NCI-H526 treated with DMSO at 0.1 percent for 48 hours (cell line): Measurements from ENCODE around the gene PPP4R4.
A peak's percentile ranks its signal among the peaks of the same experiment; 100 is the strongest.

ENCODE experiments used
- DNase-seq: peaks from one replicate; lab custom pipeline; 2025; lab: John Stamatoyannopoulos, UW

Gene PPP4R4

DNA sequence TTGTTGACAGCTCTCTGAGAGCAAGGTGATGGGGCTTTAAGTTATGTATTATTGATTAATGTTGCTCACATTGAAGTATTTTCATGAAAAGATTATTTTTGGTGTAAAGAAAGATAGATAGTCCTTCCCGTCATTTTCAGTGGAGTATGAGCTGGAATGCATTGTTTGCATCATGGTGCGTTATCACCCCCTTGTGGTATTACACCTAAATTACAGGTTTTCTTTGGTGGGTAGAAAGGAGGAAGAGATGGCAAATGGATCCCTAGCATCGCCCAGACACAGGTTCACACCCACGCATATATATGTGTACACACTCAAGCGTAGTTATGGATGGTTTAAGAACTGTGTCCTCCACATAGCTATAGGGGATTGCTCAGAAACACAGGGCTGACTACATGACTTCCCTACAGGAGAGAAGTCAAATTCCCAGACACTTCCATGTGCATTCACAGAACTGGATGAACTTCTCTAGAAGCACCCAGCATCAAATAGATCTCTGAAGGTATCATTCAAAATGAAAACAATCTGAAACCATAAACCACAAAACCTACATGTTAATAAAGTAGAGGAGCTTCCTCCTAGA, 133.4 kb downstream of the PPP4R4 start:
- DNase-seq, result peak; percentile 44

DNA sequence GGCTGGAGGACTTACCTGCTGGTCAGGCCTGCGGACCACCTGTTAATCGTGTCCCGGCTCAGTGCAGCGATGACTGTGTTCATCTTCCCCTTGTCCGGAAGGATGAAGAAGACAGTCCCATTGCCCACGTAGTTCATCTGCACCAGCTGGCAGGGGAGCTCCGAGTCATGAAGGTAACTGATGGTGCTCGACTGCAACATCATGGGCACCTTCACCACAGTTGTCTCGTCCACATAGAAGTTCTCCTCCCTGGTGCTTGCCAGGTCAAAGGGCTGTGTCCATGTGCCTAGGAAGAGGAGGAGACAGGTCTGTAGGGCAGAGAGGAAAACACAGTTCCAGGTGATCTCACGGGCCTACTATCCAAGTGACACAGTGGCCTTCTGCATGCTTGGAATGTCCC, 135.6 kb downstream of the PPP4R4 start:
- no peak for DNase-seq

DNA sequence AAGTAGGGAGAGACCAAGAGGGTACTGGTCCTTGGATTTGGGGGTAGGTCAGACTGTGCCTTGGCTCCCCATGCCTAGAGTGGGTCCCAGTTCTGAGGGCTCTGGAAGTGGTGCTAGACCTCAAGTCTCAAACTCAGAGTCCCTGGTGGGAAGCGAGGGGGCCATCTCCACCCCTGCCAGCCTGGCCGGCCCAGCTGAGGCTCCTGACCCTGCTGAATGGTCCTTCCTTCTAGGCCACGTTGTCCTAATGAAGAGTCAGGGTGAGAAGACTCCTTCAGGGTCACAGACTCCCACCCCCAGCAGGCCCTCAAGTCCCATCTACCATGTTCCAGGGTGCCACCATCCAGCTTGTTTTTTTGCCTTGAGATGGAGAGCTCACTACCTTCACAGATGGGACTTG, 136.1 kb downstream of the PPP4R4 start:
- DNase-seq, result no peak

DNA sequence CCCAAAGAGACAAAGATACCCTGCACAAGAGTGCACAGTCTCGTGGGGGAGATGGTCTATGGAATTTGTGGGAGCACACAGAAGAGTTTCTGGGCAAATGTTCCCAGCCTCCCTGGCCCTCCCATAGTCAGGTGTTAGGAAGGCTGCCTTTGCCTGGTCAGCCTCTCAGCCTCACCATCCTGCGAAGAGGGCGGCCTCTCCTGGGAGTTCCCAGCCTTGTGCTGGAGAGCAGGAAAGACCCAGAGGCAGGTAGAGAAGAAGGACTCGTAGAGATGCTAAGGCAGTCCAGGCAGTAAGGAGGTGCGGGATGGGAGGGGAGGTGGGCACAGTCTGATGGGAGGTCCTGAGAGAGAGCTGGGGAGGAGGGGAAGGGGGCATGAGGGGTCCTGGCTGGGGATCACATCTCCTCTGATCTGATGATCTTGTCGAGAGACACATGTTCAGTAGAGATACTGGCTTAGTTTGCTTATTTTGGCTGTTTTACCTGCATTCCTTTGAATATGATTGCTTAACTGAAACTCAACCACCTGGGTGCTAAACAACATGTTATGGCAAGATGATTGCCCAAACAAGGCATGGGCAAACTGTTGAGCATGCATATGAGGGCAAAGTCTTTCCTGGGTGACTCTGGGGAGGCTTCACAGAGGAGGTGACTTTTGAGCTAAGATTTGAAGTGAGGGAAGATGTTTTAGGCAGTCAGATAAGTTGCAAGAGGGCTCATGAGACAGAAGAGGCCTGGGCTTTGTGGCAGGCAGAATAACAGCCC, 138.5 kb downstream of the PPP4R4 start:
- DNase-seq, result no peak

DNA sequence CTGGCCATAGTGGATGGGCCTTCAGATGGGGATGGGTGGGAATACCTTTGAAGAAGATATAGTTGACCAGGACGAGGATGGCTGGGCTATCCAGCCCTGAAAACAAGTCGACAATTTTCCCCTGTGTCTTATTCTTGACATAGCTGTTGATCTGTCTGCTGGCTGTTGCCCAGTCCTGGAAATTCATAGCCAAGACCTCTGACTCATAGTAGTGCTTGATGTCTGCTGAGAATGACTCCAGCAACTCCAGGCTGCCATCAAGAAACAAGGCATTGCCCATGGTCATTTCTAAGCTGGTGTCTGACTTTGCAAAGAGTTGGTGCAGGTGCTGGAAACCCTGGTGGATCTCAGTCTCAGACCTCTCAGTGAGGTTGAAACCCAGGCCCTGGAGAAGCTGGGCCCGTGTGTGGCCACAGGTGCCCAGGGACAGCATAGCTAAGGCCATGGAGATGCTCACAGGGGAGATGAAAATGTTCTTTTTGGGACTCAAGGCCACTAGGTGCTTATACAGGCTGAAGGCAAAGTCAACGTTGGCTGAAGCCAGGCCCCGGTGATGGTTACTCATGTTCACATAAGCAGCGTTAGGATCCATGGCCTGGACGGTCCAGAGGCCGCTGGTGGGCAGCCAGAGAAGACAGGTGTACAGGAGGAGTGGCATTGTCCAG, 140.0 kb downstream of the PPP4R4 start:
- no peak for DNase-seq

DNA sequence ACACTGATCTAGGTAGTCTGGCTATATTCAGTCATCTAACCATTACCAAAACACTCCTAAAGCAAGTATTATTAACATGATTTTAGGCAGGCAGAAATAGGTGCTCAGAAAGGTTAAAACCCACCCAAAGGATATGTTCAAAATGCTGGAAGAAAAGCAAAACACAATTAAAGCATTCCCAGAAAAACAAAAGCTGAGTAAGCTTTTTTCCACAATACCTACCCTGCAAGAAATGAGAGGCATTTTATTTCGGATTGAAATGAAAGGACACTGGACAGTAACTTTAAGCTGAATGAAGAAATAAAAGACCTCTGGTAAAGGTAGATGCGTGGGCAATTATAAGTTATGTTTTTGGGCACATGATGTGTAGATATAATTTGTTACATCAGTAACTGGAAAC, 140.8 kb downstream of the PPP4R4 start:
- DNase-seq, result no peak

DNA sequence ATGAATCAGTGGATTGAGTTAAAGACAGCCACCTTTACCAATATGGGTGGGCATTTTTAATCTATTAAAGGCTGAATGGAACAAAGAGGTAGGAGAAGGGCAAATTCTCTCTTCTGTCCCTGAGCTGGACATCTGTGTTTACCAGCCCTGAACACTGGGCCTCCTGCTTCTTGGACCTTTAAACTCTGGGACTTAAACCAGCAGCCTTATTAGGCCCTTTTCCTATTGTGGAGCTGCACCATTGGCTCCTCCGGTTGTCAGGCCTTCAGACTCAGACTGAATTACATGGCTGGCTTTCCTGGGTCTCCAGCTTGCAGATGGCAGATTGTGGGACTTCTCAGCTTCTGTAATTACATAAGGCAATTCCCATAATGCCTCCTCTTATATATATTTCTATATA, 142.6 kb downstream of the PPP4R4 start:
- no peak for DNase-seq

DNA sequence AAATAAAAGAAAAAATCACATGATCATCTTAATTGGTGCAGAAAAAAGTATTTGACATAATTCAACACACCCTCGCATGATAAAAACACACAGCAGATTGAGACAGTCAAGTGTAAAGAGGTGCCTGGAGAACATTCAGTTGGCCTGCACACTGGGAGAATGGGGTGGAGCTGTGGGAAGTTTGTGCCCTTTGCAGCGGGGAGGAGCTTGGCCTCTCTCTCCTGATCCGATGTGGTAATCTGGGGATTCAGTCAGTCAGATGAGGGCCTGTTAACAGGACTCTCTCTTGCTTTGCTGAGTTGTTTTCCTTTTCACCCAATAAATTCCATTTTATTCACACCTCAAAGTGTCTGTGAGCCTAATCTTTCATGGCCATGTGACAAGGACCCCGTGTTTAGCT, 143.1 kb downstream of the PPP4R4 start:
- no peak for DNase-seq

DNA sequence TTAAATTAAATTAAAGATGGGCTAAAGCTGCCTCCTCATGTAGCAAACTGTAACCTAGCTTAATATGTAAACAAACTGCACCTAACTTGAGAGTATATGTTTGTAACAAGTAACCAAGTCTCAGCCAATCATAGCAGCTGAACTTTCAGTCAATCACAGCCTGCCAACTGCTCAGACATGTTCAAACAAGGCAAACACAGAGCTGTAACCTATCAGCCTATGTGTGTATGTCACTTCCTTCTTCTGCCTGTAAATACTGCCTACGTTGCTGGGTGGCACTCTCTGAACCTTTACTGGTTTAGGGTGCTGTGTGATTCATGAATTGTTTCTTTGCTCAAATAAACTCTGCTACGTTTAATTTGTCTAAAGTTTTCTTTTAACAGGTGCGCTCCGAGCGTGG, 146.1 kb downstream of the PPP4R4 start:
- no peak for DNase-seq

DNA sequence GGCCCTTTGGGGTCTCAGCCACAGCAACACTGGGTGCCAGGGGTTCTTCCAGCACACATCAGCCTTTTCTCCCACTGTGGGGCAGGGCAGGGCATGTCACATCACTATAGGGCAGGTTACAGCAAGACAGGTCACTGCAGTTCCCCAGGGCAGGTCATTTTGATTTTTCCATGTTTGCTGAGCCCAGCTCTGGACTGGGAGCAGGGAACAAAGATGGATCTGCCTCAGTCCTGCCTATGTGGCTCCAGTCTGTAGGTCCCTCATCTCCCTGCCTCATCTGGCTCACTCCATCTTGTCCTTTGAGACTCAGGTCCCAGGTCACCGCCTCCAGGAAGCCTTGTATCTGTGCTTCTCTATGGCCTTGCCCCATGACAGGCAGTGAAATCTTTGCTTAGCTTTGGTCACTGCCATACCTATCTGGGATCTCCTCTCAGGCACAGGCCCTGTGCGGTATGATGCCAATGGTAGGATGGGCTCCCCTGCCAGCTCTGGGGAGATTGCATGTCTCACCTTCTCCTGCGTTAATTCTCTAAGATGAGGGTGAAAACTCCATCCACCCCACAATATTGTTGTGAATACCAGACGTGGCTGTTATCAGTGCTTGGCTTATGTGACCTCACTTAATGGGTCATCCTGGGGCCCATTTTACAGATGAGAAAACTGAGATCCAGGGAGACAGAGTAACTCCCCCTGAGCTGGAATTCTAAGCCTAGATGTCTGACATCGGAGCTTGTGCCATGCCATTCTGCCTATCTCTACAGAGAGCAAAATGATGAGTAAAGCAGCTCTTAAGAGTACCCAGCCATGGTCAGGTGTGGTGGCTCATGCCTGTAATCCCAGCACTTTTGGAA, 147.5 kb downstream of the PPP4R4 start:
- no peak for DNase-seq

DNA sequence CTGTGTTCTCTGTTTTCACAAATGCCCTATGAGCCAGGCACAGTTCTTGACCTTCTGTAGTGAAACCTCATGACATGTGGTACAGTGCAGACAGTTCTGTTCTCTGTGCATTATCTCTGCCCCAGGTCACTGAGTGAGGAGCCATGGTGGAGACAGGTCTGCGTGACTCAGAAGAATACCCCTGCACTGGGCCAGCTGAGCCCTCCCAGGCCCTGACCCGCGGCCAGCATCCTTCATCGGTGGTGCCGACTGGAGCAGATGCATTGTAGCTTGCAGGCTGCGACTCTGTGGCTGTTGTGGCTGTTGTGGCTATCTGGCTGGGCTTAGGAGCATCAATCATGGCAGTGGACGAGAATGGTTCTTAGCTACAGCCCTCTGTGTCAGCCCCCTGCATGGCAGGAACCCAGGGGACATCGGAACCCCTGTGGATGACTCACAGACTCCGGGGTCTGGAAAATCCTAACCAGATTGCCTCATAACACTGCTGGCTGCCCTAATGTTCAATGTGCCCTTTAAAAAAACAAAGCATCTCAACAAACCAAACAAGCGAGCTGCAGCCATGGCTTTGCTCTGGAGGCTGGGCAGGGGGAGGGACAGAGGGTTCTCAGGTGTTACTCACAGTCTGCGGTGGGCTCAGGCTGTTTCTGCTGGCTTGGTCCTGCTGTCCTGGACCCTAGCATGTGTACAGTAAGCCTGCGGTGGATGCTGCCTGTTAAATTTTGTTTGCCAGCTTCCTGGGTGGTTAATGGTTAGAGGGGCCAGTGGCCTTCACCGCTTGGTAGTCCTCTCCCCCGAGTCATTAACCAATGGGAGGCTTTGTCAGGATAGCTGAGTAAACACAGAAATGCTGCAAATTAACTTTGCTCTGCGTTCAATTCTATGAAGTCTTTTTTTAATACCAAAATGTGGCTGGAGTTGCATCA, 148.8 kb downstream of the PPP4R4 start, which contains the start of gene SERPINA6:
SERPINA6 (minus strand) TSS at position 689 of the 923 bp plus-strand sequence. CDS start 8,688 bp downstream, outside the sequence.
- DNase-seq, result no peak

DNA sequence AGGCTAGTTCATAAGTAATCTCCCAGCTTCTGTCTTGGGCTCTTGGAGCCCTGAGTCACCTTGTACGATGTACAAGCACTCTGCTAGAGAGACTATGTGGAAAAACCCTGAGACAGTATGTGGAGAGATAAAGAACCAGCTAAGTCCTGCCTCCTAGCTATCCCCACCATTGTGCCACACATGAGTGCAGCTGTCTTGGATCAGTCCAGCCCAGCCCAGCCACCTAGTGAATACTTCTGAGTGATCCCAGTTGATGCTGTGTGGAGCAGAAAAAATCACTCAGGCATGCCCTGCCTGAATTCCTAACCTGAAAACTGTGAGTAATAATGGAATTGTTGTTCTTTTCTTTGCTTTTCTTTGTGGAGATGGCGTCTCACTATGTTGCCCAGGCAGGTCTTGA, 154.1 kb downstream of the PPP4R4 start:
- no peak for DNase-seq
